Trophoblast cell (in vitro differentiated cells and primary cell): ENCODE data around the gene NET1.

ENCODE experiments used
- DNase-seq, 2 donors: peaks; one replicate each; pipeline ENCODE4 v3.0.0-alpha.2; 2016
- H2AFZ ChIP-seq: 2 replicates; pipeline ENCODE4 v1.6.1; 2013; ENCODE audit warnings: low read length, moderate library complexity, mild to moderate bottlenecking; ENCODE audit not compliant: insufficient read depth, poor library complexity
- H2AK5ac ChIP-seq: 2 replicates; pipeline ENCODE4 v1.6.1; 2013; ENCODE audit warnings: mild to moderate bottlenecking, low read length
- H2BK120ac ChIP-seq: 2 replicates; pipeline ENCODE4 v1.6.1; 2013; ENCODE audit warnings: low read length, mild to moderate bottlenecking, moderate library complexity; ENCODE audit not compliant: insufficient read depth, poor library complexity
- H2BK12ac ChIP-seq: 2 replicates; pipeline ENCODE4 v1.6.1; 2013; ENCODE audit warnings: mild to moderate bottlenecking, low read length, moderate library complexity
- H2BK5ac ChIP-seq: 2 replicates; pipeline ENCODE4 v1.6.1; 2013; ENCODE audit warnings: low read length, low read depth, moderate library complexity, mild to moderate bottlenecking; ENCODE audit not compliant: poor library complexity
- H3K14ac ChIP-seq: 2 replicates; pipeline ENCODE4 v1.6.1; 2013; ENCODE audit warnings: mild to moderate bottlenecking, low read length
- H3K18ac ChIP-seq: 2 replicates; pipeline ENCODE4 v1.6.1; 2013; ENCODE audit warnings: mild to moderate bottlenecking, low read length
- H3K23ac ChIP-seq: 2 replicates; pipeline ENCODE4 v1.6.1; 2013; ENCODE audit warnings: low read length
- H3K27ac ChIP-seq: 2 replicates; pipeline ENCODE4 v1.5.1; 2013; ENCODE audit warnings: low read depth, mild to moderate bottlenecking, inconsistent platforms, low read length, moderate library complexity
- H3K27me3 ChIP-seq: 2 replicates; pipeline ENCODE4 v1.6.1; 2013; ENCODE audit warnings: inconsistent platforms, mild to moderate bottlenecking, low read length, moderate library complexity; ENCODE audit not compliant: insufficient read depth
- H3K36me3 ChIP-seq, 2 experiments: 1 replicate in 1 of 2; 2 replicates in 1 of 2; pipeline ENCODE4 v1.6.1; 2013; ENCODE audit warnings: low read length in 2 of 2, mild to moderate bottlenecking in 2 of 2, moderate library complexity in 1 of 2; ENCODE audit not compliant: insufficient read depth in 2 of 2, control insufficient read depth in 1 of 2
- H3K4ac ChIP-seq: 2 replicates; pipeline ENCODE4 v1.6.1; 2013; ENCODE audit warnings: low read depth, mild to moderate bottlenecking, low read length, moderate library complexity
- H3K4me1 ChIP-seq, 2 experiments: 1 replicate in 1 of 2; 2 replicates in 1 of 2; pipeline ENCODE4 v1.6.1; 2013; ENCODE audit warnings: low read length in 2 of 2, mild to moderate bottlenecking in 2 of 2, moderate library complexity in 1 of 2; ENCODE audit not compliant: insufficient read depth in 2 of 2, control insufficient read depth in 1 of 2
- H3K4me2 ChIP-seq: 2 replicates; pipeline ENCODE4 v1.6.1; 2013; ENCODE audit warnings: inconsistent platforms, mild to moderate bottlenecking, low read length, moderate library complexity
- H3K4me3 ChIP-seq: 2 replicates; pipeline ENCODE4 v1.5.1; 2013; ENCODE audit warnings: mild to moderate bottlenecking, low read depth, low read length, inconsistent platforms
- H3K79me1 ChIP-seq: one replicate; pipeline ENCODE4 v1.6.1; 2013; ENCODE audit warnings: low read length
- H3K79me2 ChIP-seq: 2 replicates; pipeline ENCODE4 v1.6.1; 2013; ENCODE audit warnings: low read length, mild to moderate bottlenecking; ENCODE audit not compliant: control insufficient read depth, insufficient read depth, poor library complexity
- H3K9ac ChIP-seq: 2 replicates; pipeline ENCODE4 v1.6.1; 2013; ENCODE audit warnings: mild to moderate bottlenecking, low read length
- H3K9me3 ChIP-seq: 2 replicates; pipeline ENCODE4 v1.6.1; 2013; ENCODE audit warnings: low read depth, mild to moderate bottlenecking, control low read depth, inconsistent platforms, low read length; ENCODE audit not compliant: insufficient read depth
- H4K12ac ChIP-seq: 2 replicates; pipeline ENCODE4 v1.6.1; 2013; ENCODE audit warnings: low read depth, mild to moderate bottlenecking, low read length, moderate library complexity
- H4K8ac ChIP-seq: 2 replicates; pipeline ENCODE4 v1.6.1; 2013; ENCODE audit warnings: low read depth, mild to moderate bottlenecking, low read length, moderate library complexity
- H4K91ac ChIP-seq: one replicate; pipeline ENCODE4 v1.6.1; 2013; ENCODE audit warnings: low read depth, mild to moderate bottlenecking, low read length, moderate library complexity
- WGBS: extraction: QIAGEN DNeasy Blood & Tissue Kit; methylation state at CpG from one replicate; pipeline ENCODE4 v1.1.7; 2013; ENCODE audit warnings: missing lambda C conversion rate; ENCODE audit not compliant: insufficient read length, insufficient coverage; ENCODE audit errors: extremely low coverage; 5-methylcytosine and 5-hydroxymethylcytosine counted together

The NET1 gene

GRCh38 chr10:5502061-5502521, 89.7 kb downstream of the NET1 start:
- Histone ChIP-seq H4K12ac (no peak overlapping the region), H4K91ac (peak overlapping the region; percentile 46), H3K79me2 (peaks cover 2% of the 10 kb centered on the region), H3K4ac (no peak overlapping the region), H3K14ac (peak overlapping the region; percentile 25), H3K18ac (peak overlapping the region; percentile 16), H2AK5ac (peak overlapping the region; percentile 1), H3K27ac (no peak overlapping the region), H3K4me2 (no peak overlapping the region), H3K9me3 (peaks cover 3% of the 10 kb centered on the region), H3K27me3 (no peaks in the 10 kb centered on the region), H3K9ac (no peak overlapping the region), H3K36me3 (no peaks in the 10 kb centered on the region), H3K79me1 (peaks cover 26% of the 10 kb centered on the region), H2BK120ac (peak overlapping the region; percentile 5), H3K4me1 (peaks cover 25 to 28% of the 10 kb centered on the region in 2 experiments), H2BK12ac (peak overlapping the region; percentile 51), H3K23ac (no peak overlapping the region), H2BK5ac (no peak overlapping the region), H2AFZ (no peak overlapping the region), H4K8ac (no peak overlapping the region), H3K4me3 (no peak overlapping the region)
- no peak for DNase-seq
- WGBS: no CpG with 5 or more reads among the region's 12 CpGs

- peak overlapping the region; percentile 5 for H2BK120ac ChIP-seq
- peak overlapping the region; percentile 51 for H2BK12ac ChIP-seq
- peak overlapping the region; percentile 7 for H2BK5ac ChIP-seq
- H3K4me3 ChIP-seq: no peak overlapping the region
- peaks cover 25 to 31% of the 10 kb centered on the region in 2 experiments for H3K4me1 ChIP-seq
- DNase-seq: no peak
- H3K14ac ChIP-seq: peak overlapping the region; percentile 62
- H3K4ac ChIP-seq: no peak overlapping the region
- H2AK5ac ChIP-seq: peak overlapping the region; percentile 2
- no peaks in the 10 kb centered on the region for H3K27me3 ChIP-seq
- H3K9me3 ChIP-seq: no peaks in the 10 kb centered on the region
- H3K79me1 ChIP-seq: peaks cover 22% of the 10 kb centered on the region
- no peak overlapping the region for H4K8ac ChIP-seq
- no peaks in the 10 kb centered on the region for H3K36me3 ChIP-seq
- no peak overlapping the region for H3K9ac ChIP-seq
- H3K23ac ChIP-seq: no peak overlapping the region
- H4K12ac ChIP-seq: no peak overlapping the region
- WGBS: no CpG with 5 or more reads among the region's 14 CpGs
- H3K4me2 ChIP-seq: no peak overlapping the region
- peak overlapping the region; percentile 16 for H3K18ac ChIP-seq
- peak overlapping the region; percentile 46 for H4K91ac ChIP-seq
- no peak overlapping the region for H2AFZ ChIP-seq
- peaks cover 2% of the 10 kb centered on the region for H3K79me2 ChIP-seq
- H3K27ac ChIP-seq: peak overlapping the region; percentile 31
Measured at GRCh38 chr10:5502571-5503476, 90.5 kb downstream of the NET1 start.

- peak overlapping the region; percentile 22 for H4K91ac ChIP-seq
- H3K4me2 ChIP-seq: peak overlapping the region; percentile 10
- no peaks in the 10 kb centered on the region for H3K36me3 ChIP-seq
- H4K8ac ChIP-seq: no peak overlapping the region
- H3K18ac ChIP-seq: no peak overlapping the region
- peak; percentile 35 to 75 for DNase-seq
- H3K4ac ChIP-seq: no peak overlapping the region
- H3K9ac ChIP-seq: no peak overlapping the region
- no peak overlapping the region for H3K4me3 ChIP-seq
- H3K79me1 ChIP-seq: peaks cover 23% of the 10 kb centered on the region
- WGBS: no CpG with 5 or more reads among the region's 3 CpGs
- H3K14ac ChIP-seq: no peak overlapping the region
- H2AK5ac ChIP-seq: no peak overlapping the region
- peak overlapping the region; percentile 6 for H2BK12ac ChIP-seq
- no peaks in the 10 kb centered on the region for H3K9me3 ChIP-seq
- H2BK5ac ChIP-seq: peak overlapping the region; percentile 5
- no peak overlapping the region for H3K27ac ChIP-seq
- no peak overlapping the region for H3K23ac ChIP-seq
- no peak overlapping the region for H4K12ac ChIP-seq
- no peak overlapping the region for H2BK120ac ChIP-seq
- H3K27me3 ChIP-seq: no peaks in the 10 kb centered on the region
- peaks cover 29 to 35% of the 10 kb centered on the region in 2 experiments for H3K4me1 ChIP-seq
- peaks cover 3% of the 10 kb centered on the region for H3K79me2 ChIP-seq
- H2AFZ ChIP-seq: no peak overlapping the region
Measured at GRCh38 chr10:5503477-5503835, 91.1 kb downstream of the NET1 start.

GRCh38 chr10:5504146-5505072, 92.1 kb downstream of the NET1 start:
- Histone ChIP-seq H4K91ac (peak overlapping the region; percentile 22), H3K18ac (peak overlapping the region; percentile 7), H3K23ac (no peak overlapping the region), H2BK12ac (peak overlapping the region; percentile 19), H3K79me1 (peaks cover 18% of the 10 kb centered on the region), H3K14ac (peak overlapping the region; percentile 7), H4K12ac (no peak overlapping the region), H2AFZ (no peak overlapping the region), H3K9ac (no peak overlapping the region), H3K4ac (no peak overlapping the region), H4K8ac (no peak overlapping the region), H3K4me3 (no peak overlapping the region), H3K4me2 (no peak overlapping the region), H3K27ac (no peak overlapping the region), H2AK5ac (peak overlapping the region; percentile 27), H3K79me2 (peaks cover 3% of the 10 kb centered on the region), H3K36me3 (no peaks in the 10 kb centered on the region), H3K27me3 (no peaks in the 10 kb centered on the region), H2BK120ac (peak overlapping the region; percentile 12), H3K4me1 (peaks cover 26 to 35% of the 10 kb centered on the region in 2 experiments), H2BK5ac (no peak overlapping the region), H3K9me3 (no peaks in the 10 kb centered on the region)
- no peak for DNase-seq
- 100% methylated on average over 1 of the region's 18 CpGs for WGBS
